Neural progenitor cell (in vitro differentiated cells): Measurements from ENCODE around the gene IL36B. TPM values are rescaled to one million over a fixed set of nuclear protein-coding genes. Genes with fewer than 3 reads are reported as not detected.

Experiments
- DNase-seq: peaks from one replicate; pipeline ENCODE4 v3.0.0-alpha.2; 2016; ENCODE audit warnings: low spot score
- H2AFZ ChIP-seq: fragments of 200-600 bp; sonication (generic); replicated peaks from 2 replicates; pipeline ENCODE4 v1.6.1; 2016; ENCODE audit warnings: antibody characterized with exemption
- H3F3A ChIP-seq: fragments of 200-600 bp; sonication (generic); 2 replicates; pipeline ENCODE4 v1.6.1; 2016; ENCODE audit warnings: antibody characterized with exemption, low read depth
- H3K27ac ChIP-seq: fragments of 200-600 bp; sonication (generic); 2 replicates; pipeline ENCODE4 v1.5.1; 2016; ENCODE audit warnings: mild to moderate bottlenecking
- H3K27me3 ChIP-seq: fragments of 200-600 bp; sonication (generic); 2 replicates; pipeline ENCODE4 v1.6.1; 2016; ENCODE audit warnings: mild to moderate bottlenecking, moderate library complexity
- H3K36me3 ChIP-seq: fragments of 200-600 bp; sonication (generic); 2 replicates; pipeline ENCODE4 v1.5.1; 2016
- H3K4me1 ChIP-seq: fragments of 200-600 bp; sonication (generic); 2 replicates; pipeline ENCODE4 v1.6.1; 2016; ENCODE audit warnings: mixed run types
- H3K4me2 ChIP-seq: fragments of 200-600 bp; sonication (generic); 2 replicates; pipeline ENCODE4 v1.6.1; 2016
- H3K4me3 ChIP-seq: fragments of 200-600 bp; sonication (generic); 2 replicates; pipeline ENCODE4 v1.5.1; 2016
- H3K79me2 ChIP-seq: fragments of 200-600 bp; sonication (generic); 2 replicates; pipeline ENCODE4 v1.6.1; 2016; ENCODE audit warnings: low read depth
- H3K9ac ChIP-seq: fragments of 200-600 bp; sonication (generic); 2 replicates; pipeline ENCODE4 v1.6.1; 2016
- H3K9me3 ChIP-seq: fragments of 200-600 bp; sonication (generic); 2 replicates; pipeline ENCODE4 v1.5.1; 2016; ENCODE audit warnings: low read depth
- H4K20me1 ChIP-seq: fragments of 200-600 bp; sonication (generic); 2 replicates; pipeline ENCODE4 v1.6.1; 2016; ENCODE audit warnings: low read depth
- H3K27ac Mint-ChIP-seq: 3 replicates; pipeline ENCODE4 v1.8.0; 2021; ENCODE audit warnings: mixed read lengths
- H3K27me3 Mint-ChIP-seq: 2 replicates; pipeline ENCODE4 v1.8.0; 2022; ENCODE audit warnings: low read depth, mild to moderate bottlenecking, inconsistent platforms, moderate library complexity, mixed read lengths; ENCODE audit not compliant: insufficient read depth
- H3K36me3 Mint-ChIP-seq: 3 replicates; pipeline ENCODE4 v1.8.0; 2021; ENCODE audit warnings: mixed read lengths
- H3K4me1 Mint-ChIP-seq: 3 replicates; pipeline ENCODE4 v1.8.0; 2021; ENCODE audit warnings: mixed read lengths
- H3K4me3 Mint-ChIP-seq: 3 replicates; pipeline ENCODE4 v1.8.0; 2021; ENCODE audit warnings: mild to moderate bottlenecking, moderate library complexity, mixed read lengths
- H3K9me3 Mint-ChIP-seq: 3 replicates; pipeline ENCODE4 v1.8.0; 2020; ENCODE audit warnings: mixed read lengths
- CTCF ChIP-seq: fragments of 200-600 bp; sonication (generic); IDR thresholded peaks from 2 replicates; pipeline ENCODE4 v1.5.1; 2017; ENCODE audit warnings: antibody characterized with exemption, mild to moderate bottlenecking
- EZH2 ChIP-seq: fragments of 200-600 bp; sonication (generic); IDR thresholded peaks from 2 replicates; pipeline ENCODE4 v1.6.1; 2017; ENCODE audit warnings: antibody characterized with exemption, mild to moderate bottlenecking, moderate library complexity
- EZH2phosphoT487 ChIP-seq: fragments of 200-600 bp; sonication (generic); IDR thresholded peaks from 2 replicates; pipeline ENCODE4 v1.6.1; 2017; ENCODE audit warnings: antibody characterized with exemption
- total RNA-seq: library from RNA; depleted of rRNA; stranded (reverse); fragments of >200 nt; gene quantifications from 2 replicates; pipeline ENCODE4 v1.2.3, GENCODE V29; 2015; ENCODE audit warnings: low replicate concordance

The IL36B gene
- total RNA-seq, 1 donor from 2014 or later: not detected

- no peak overlapping the region for H3K4me3 ChIP-seq
- H3K27me3 ChIP-seq: peaks cover 39% of the 10 kb centered on the region
- no peak overlapping the region for H3K4me2 ChIP-seq
- no peak overlapping the region for H3K9ac ChIP-seq
- no peak overlapping the region for H2AFZ ChIP-seq
- DNase-seq: no peak
- no peaks in the 10 kb centered on the region for H3K79me2 ChIP-seq
- H3K9me3 ChIP-seq: no peaks in the 10 kb centered on the region
- H3K4me1 ChIP-seq: no peaks in the 10 kb centered on the region
- peaks cover 2% of the 10 kb centered on the region for H3K27me3 Mint-ChIP-seq
- no peaks in the 10 kb centered on the region for H3K9me3 Mint-ChIP-seq
- H3K36me3 ChIP-seq: no peaks in the 10 kb centered on the region
- no peaks in the 10 kb centered on the region for H3F3A ChIP-seq
- no peak overlapping the region for H3K4me3 Mint-ChIP-seq
- H4K20me1 ChIP-seq: no peaks in the 10 kb centered on the region
- H3K36me3 Mint-ChIP-seq: no peaks in the 10 kb centered on the region
- no peak overlapping the region for H3K27ac Mint-ChIP-seq
- TF ChIP-seq EZH2phosphoT487 (no peak), EZH2 (no peak), CTCF (no peak)
- no peak overlapping the region for H3K27ac ChIP-seq
- no peaks in the 10 kb centered on the region for H3K4me1 Mint-ChIP-seq
These were observed 35.7 kb upstream of the IL36B start for GRCh38 chr2:113088213-113088992.

GRCh38 chr2:113085542-113085941 is 32.9 kb upstream of the IL36B start:
- no peak overlapping the region for H3K27ac Mint-ChIP-seq
- H3F3A ChIP-seq: no peaks in the 10 kb centered on the region
- H3K27me3 Mint-ChIP-seq: peaks cover 7% of the 10 kb centered on the region
- H3K27me3 ChIP-seq: peaks cover 49% of the 10 kb centered on the region
- H3K4me3 Mint-ChIP-seq: no peak overlapping the region
- H3K9me3 ChIP-seq: no peaks in the 10 kb centered on the region
- no peaks in the 10 kb centered on the region for H3K4me1 Mint-ChIP-seq
- no peak overlapping the region for H3K4me2 ChIP-seq
- no peaks in the 10 kb centered on the region for H3K79me2 ChIP-seq
- no peak overlapping the region for H2AFZ ChIP-seq
- H3K9me3 Mint-ChIP-seq: no peaks in the 10 kb centered on the region
- no peaks in the 10 kb centered on the region for H4K20me1 ChIP-seq
- H3K27ac ChIP-seq: no peak overlapping the region
- H3K9ac ChIP-seq: no peak overlapping the region
- no peaks in the 10 kb centered on the region for H3K4me1 ChIP-seq
- no peak overlapping the region for H3K4me3 ChIP-seq
- H3K36me3 Mint-ChIP-seq: no peaks in the 10 kb centered on the region
- TF ChIP-seq CTCF: no peak
- TF ChIP-seq EZH2phosphoT487: no peak
- TF ChIP-seq EZH2: no peak
- no peaks in the 10 kb centered on the region for H3K36me3 ChIP-seq
- DNase-seq: no peak

DNA sequence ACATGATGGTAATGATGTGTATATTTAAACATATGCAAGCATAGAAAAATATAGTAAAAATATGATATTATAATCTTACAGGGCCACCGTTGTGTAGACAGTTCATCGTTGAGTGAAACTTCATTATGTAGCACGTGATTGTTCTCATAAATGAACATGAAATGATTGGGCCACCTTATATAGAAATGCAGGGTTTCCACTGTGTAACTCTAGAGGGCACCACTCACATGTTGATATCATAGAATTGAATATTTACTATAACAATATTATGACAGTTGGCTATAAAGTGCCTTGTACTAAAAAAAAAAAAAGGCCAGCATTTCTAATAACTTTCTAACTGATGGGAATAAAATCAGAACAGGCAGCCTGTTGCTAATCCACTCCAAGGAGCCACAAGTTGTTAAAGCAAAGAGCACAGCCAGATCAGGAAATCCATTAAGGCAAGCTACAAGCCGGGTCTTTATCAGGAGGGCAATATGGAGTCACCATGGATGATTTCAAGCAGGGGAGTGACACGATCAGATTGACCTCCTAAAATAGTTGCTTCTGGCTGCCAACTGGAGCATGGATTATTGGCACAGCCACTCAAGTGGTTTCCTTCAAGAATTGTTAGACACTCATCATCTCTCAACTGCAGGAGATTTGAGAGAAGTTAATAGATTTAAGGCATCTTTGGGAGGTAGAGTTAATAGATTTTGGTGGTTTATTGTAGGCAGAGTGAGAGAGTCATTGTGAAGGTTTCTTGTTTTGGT is 31.8 kb upstream of the IL36B start:
- Mint-ChIP-seq H3K36me3 (no peaks in the 10 kb centered on the region), H3K27ac (no peak overlapping the region), H3K9me3 (no peaks in the 10 kb centered on the region), H3K4me3 (no peak overlapping the region), H3K27me3 (peaks cover 7% of the 10 kb centered on the region), H3K4me1 (no peaks in the 10 kb centered on the region)
- DNase-seq: no peak
- no peaks in the 10 kb centered on the region for H3K79me2 ChIP-seq
- H3K27me3 ChIP-seq: peaks cover 41% of the 10 kb centered on the region
- no peaks in the 10 kb centered on the region for H3K36me3 ChIP-seq
- TF ChIP-seq EZH2 (no peak), CTCF (peak; percentile 37), EZH2phosphoT487 (no peak)
- no peak overlapping the region for H2AFZ ChIP-seq
- H3K9ac ChIP-seq: no peak overlapping the region
- no peak overlapping the region for H3K4me3 ChIP-seq
- H3K4me1 ChIP-seq: no peaks in the 10 kb centered on the region
- no peaks in the 10 kb centered on the region for H3F3A ChIP-seq
- H3K9me3 ChIP-seq: no peaks in the 10 kb centered on the region
- H3K27ac ChIP-seq: no peak overlapping the region
- no peak overlapping the region for H3K4me2 ChIP-seq
- H4K20me1 ChIP-seq: no peaks in the 10 kb centered on the region
